Caki2 (cell line): Measurements from ENCODE around the gene FBXL16. TPM values are rescaled to one million over a fixed set of nuclear protein-coding genes. Genes with fewer than 3 reads are reported as not detected.

Experiments
- DNase-seq: peaks from one replicate; pipeline ENCODE4 v3.0.0-alpha.2; 2015; ENCODE audit warnings: low read depth
- in situ Hi-C: cut with HindIII; loops from 2 replicates; pipeline ENCODE4 v1.10.0; 2016; ENCODE audit warnings: low sequenced_read_pairs, low pct_unique_long_range_greater_than_20kb, mixed read lengths
- total RNA-seq: library from RNA; depleted of rRNA; stranded (reverse); fragments of >200 nt; shearing (Covaris generic); gene quantifications from 2 replicates; pipeline ENCODE4 v1.2.3, GENCODE V29; 2014; ENCODE audit warnings: low replicate concordance

The FBXL16 gene
- total RNA-seq, 1 experiment from 2014 or later = 25.7 TPM

- in situ Hi-C loops = no loop called here
These were observed 21.1 kb upstream of the FBXL16 start, which contains the start of the genes CCDC78 and HAGHL for GRCh38 chr16:726438-727290. Gene CCDC78 (minus strand): TSS chr16:726443. CDS start chr16:726367, 76 bp downstream. Gene HAGHL (plus strand): TSS chr16:727106. CDS start chr16:727510, 404 bp downstream.

GRCh38 chr16:726188-726437 lies 20.5 kb upstream of the FBXL16 start:
- in situ Hi-C loops = no loop called here
- no peak for DNase-seq

More at GRCh38 chr16:726438-727290, 21.1 kb upstream of the FBXL16 start, which contains the start of the genes CCDC78 and HAGHL:
- peak; percentile 72 for DNase-seq

- DNase-seq = no peak
- in situ Hi-C loops = no loop called here
These were observed 20.0 kb upstream of the FBXL16 start for GRCh38 chr16:725463-726187.

GRCh38 chr16:725041-725376 lies 19.4 kb upstream of the FBXL16 start:
- no peak for DNase-seq
- in situ Hi-C loops = no loop called here

- no peak for DNase-seq
- in situ Hi-C loops = no loop called here
These were observed 18.8 kb upstream of the FBXL16 start for GRCh38 chr16:724188-725040.

GRCh38 chr16:723695-724094 lies 18.1 kb upstream of the FBXL16 start:
- no peak for DNase-seq
- in situ Hi-C loops = no loop called here

- in situ Hi-C loops = no loop called here
- no peak for DNase-seq
These were observed 17.4 kb upstream of the FBXL16 start for GRCh38 chr16:722835-723633.

- DNase-seq = no peak
- in situ Hi-C loops = no loop called here
These were observed 16.4 kb upstream of the FBXL16 start for GRCh38 chr16:721765-722540.

GRCh38 chr16:720990-721764 lies 15.6 kb upstream of the FBXL16 start, which contains the start of gene ANTKMT:
Gene ANTKMT (plus strand): TSS chr16:721146. CDS start chr16:721275, 129 bp downstream.
- peak; percentile 95 for DNase-seq
- in situ Hi-C loops = no loop called here

- in situ Hi-C loops = no loop called here
- peak; percentile 85 for DNase-seq
These were observed 14.9 kb upstream of the FBXL16 start for GRCh38 chr16:720447-720989.

- peak; percentile 75 for DNase-seq
- in situ Hi-C loops = no loop called here
These were observed 14.3 kb upstream of the FBXL16 start for GRCh38 chr16:719815-720446.

GRCh38 chr16:718922-719321 lies 13.3 kb upstream of the FBXL16 start:
- no peak for DNase-seq
- in situ Hi-C loops = no loop called here

GRCh38 chr16:718389-718788 lies 12.8 kb upstream of the FBXL16 start:
- DNase-seq = no peak
- in situ Hi-C loops = no loop called here

GRCh38 chr16:717450-718245 lies 12.0 kb upstream of the FBXL16 start:
- DNase-seq = no peak
- in situ Hi-C loops = no loop called here

- DNase-seq = no peak
- in situ Hi-C loops = no loop called here
These were observed 11.2 kb upstream of the FBXL16 start for GRCh38 chr16:716768-717325.
